Panc1 (cell line): ENCODE measurements around the gene NOS1. TPM values are rescaled to one million over a fixed set of nuclear protein-coding genes. Genes with fewer than 3 reads are reported as not detected.

Source experiments
- ATAC-seq: fragments of 200-7000 bp; cut with Tn5 transposase; 2 replicates; pipeline ENCODE4 v1.9.1; 2020; ENCODE audit warnings: mild to moderate bottlenecking, moderate library complexity
- BruUV-seq: library from RNA; stranded (reverse); fragments of 400-500 nt; replicated peaks from 2 replicates; lab custom pipeline; 2021; lab: Mats Ljungman, UMichigan
- CTCF ChIA-PET: fragments of 300-600 bp; sonication (Branson Sonifier 250); formaldehyde crosslinking; loops from one replicate; lab custom pipeline; 2022; ENCODE audit warnings: antibody characterized with exemption; lab: Charles Lee
- POLR2A ChIA-PET: fragments of 300-600 bp; sonication (Branson Sonifier 250); formaldehyde crosslinking; loops from one replicate; lab custom pipeline; 2022; ENCODE audit warnings: antibody characterized with exemption; lab: Charles Lee
- DNase-seq: peaks from one replicate; pipeline ENCODE4 v3.0.0-alpha.2; 2010; ENCODE audit warnings: low read depth, low spot score
- H3K27ac ChIP-seq: 2 replicates; pipeline ENCODE4 v1.5.1; 2011; ENCODE audit warnings: mild to moderate bottlenecking, low read length, inconsistent platforms
- H3K27me3 ChIP-seq: fragments of 200-500 bp; sonication (Bioruptor generic); 2 replicates; pipeline ENCODE4 v1.6.0; 2014; ENCODE audit warnings: low read length, inconsistent platforms; ENCODE audit not compliant: control insufficient read depth, insufficient read depth
- H3K36me3 ChIP-seq: fragments of 200-500 bp; sonication (Bioruptor generic); 2 replicates; pipeline ENCODE4 v1.5.1; 2014; ENCODE audit warnings: inconsistent platforms, mild to moderate bottlenecking, low read length, moderate library complexity; ENCODE audit not compliant: control insufficient read depth, insufficient read depth
- H3K4me1 ChIP-seq: 2 replicates; pipeline ENCODE4 v1.5.1; 2011; ENCODE audit warnings: inconsistent platforms, mild to moderate bottlenecking, low read length, moderate library complexity; ENCODE audit not compliant: control insufficient read depth, insufficient read depth
- H3K4me3 ChIP-seq, 2 experiments: 2 replicates each; pipeline ENCODE4 v1.5.1; 2011 to 2012; ENCODE audit warnings: low read depth in 2 of 2, low read length in 2 of 2, mild to moderate bottlenecking in 2 of 2, inconsistent platforms in 1 of 2, moderate library complexity in 1 of 2
- H3K9me3 ChIP-seq: fragments of 200-500 bp; sonication (Bioruptor generic); 2 replicates; pipeline ENCODE4 v1.5.1; 2014; ENCODE audit warnings: low read depth, mild to moderate bottlenecking, inconsistent platforms, low read length, moderate library complexity; ENCODE audit not compliant: control insufficient read depth, insufficient read depth
- CTCF ChIP-seq: fragments of 450-650 bp; IDR thresholded peaks from 2 replicates; pipeline ENCODE4 v1.5.1; 2017; ENCODE audit warnings: mild to moderate bottlenecking
- POLR2AphosphoS5 ChIP-seq: IDR thresholded peaks from 2 replicates; pipeline ENCODE4 v1.6.1; 2012; ENCODE audit warnings: mild to moderate bottlenecking, low read depth, low read length, moderate library complexity
- REST ChIP-seq, 2 experiments: IDR thresholded peaks; 2 replicates each; pipeline ENCODE4 v1.6.1; 2011 to 2012; ENCODE audit warnings: low read depth in 2 of 2, control low read depth in 1 of 2, low read length in 1 of 2, mild to moderate bottlenecking in 1 of 2, moderate library complexity in 1 of 2; ENCODE audit not compliant: insufficient read depth in 1 of 2
- SIN3A ChIP-seq: IDR thresholded peaks from 2 replicates; pipeline ENCODE4 v1.6.1; 2012; ENCODE audit warnings: low read depth, mild to moderate bottlenecking, low read length, moderate library complexity, borderline replicate concordance; ENCODE audit not compliant: insufficient read depth
- TCF7L2 ChIP-seq: IDR thresholded peaks from 2 replicates; pipeline ENCODE4 v1.6.1; 2011; ENCODE audit warnings: mild to moderate bottlenecking, low read depth, low read length, inconsistent platforms
- in situ Hi-C: cut with HindIII; loops from 2 replicates; pipeline ENCODE4 v1.10.0; 2016; ENCODE audit warnings: low sequenced_read_pairs, low pct_unique_long_range_greater_than_20kb
- intact Hi-C: fragments of 100-400 bp; cut with micrococcal nuclease; formaldehyde crosslinking; loops from one replicate; pipeline ENCODE4 v1.10.0; 2022; ENCODE audit not compliant: unreplicated experiment
- total RNA-seq: library from RNA; stranded (reverse); gene quantifications from one replicate; pipeline ENCODE4 v1.2.1, GENCODE V29; 2021; ENCODE audit not compliant: unreplicated experiment

Gene NOS1
- total RNA-seq, 1 experiment from 2014 or later, result 0.03 TPM

DNA sequence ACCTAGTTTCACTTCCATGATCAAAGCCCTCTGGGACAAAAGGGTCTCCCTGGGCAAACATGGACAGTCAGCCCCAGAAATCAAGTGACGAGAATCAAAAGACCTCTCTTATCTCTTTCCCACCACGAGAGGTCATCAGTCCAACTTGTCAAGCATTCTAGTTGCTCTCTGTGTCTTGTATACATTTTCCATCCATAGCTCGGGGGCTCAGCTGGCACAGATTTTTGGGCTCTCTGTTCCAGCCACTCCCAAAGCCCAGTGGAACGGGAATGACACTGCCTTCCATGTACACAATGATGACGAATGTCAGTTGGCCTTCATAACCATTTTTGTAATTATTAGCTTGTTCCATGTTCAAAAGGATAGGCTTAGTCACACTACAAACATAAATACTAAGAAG, 29.7 kb downstream of the NOS1 start:
- in situ Hi-C loops, result no loop called here
- DNase-seq (no peak), ATAC-seq (no peak)
- Histone ChIP-seq H3K9me3 (no peaks in the 10 kb centered on the region), H3K4me3 (no peak overlapping the region), H3K4me1 (no peaks in the 10 kb centered on the region), H3K27ac (no peak overlapping the region), H3K27me3 (peaks cover 7% of the 10 kb centered on the region), H3K36me3 (no peaks in the 10 kb centered on the region)
- BruUV-seq, result no TSS peak
- POLR2A ChIA-PET, result interaction anchor here (0.6 kb wide), 1 partner anchor 45 kb away, joined by 3 read pairs; no protein-coding TSS in a partner anchor
- CTCF ChIA-PET, result no interaction called here
- intact Hi-C loops, result no loop called here
- TF ChIP-seq TCF7L2, result no peak

DNA sequence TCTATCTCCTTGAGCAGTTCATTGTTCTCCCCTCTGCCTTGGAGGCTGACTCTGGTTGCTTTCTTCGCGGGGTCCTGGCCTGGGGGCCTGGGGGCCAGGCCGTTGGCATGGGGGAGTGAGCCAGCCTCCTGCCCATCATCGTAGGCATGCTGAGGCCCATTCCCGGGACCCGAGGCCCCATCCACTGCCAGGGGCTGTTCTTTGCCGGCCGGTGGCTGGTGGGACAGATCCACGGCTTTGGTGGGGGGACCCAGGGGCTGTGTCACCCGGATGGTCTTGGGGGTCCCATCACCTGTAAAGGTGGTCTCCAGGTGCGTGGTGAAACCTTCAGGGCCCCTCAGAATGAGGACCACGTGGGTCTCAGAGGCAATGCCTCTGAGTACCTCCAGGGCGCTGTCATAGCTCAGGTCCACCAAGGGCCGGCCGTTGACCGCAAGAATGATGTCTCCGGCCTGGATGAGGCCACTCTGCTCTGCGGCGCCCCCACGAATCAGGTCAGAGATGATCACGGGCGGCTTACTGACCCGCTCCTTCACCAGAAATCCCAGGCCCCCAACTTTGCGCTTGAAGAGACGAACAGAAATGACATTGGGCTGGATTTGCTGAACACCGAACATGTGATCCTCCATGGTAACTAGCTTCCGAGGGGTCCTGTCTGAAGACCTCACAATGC, 30.8 kb downstream of the NOS1 start:
- H3K27me3 ChIP-seq, result peaks cover 9% of the 10 kb centered on the region
- H3K4me1 ChIP-seq, result no peaks in the 10 kb centered on the region
- H3K27ac ChIP-seq, result no peak overlapping the region
- POLR2A ChIA-PET, result no interaction called here
- CTCF ChIA-PET, result no interaction called here
- ATAC-seq (no peak), DNase-seq (no peak)
- no peak overlapping the region for H3K4me3 ChIP-seq
- H3K36me3 ChIP-seq, result no peaks in the 10 kb centered on the region
- TF ChIP-seq POLR2AphosphoS5 (no peak), TCF7L2 (no peak), CTCF (no peak), SIN3A (no peak), REST (IDR thresholded peaks at IDR 0.05; ENCODE audit: insufficient read depth in 1 of 2, low read depth in 2 of 2, low read length in 1 of 2) (no peak)
- no TSS peak for BruUV-seq
- intact Hi-C loops (no loop called here), in situ Hi-C loops (no loop called here)
- no peaks in the 10 kb centered on the region for H3K9me3 ChIP-seq

- no peaks in the 10 kb centered on the region for H3K36me3 ChIP-seq
- in situ Hi-C loops, result no loop called here
- peaks cover 10% of the 10 kb centered on the region for H3K27me3 ChIP-seq
- TF ChIP-seq SIN3A (no peak), REST (IDR thresholded peaks at IDR 0.05; ENCODE audit: insufficient read depth in 1 of 2, low read depth in 2 of 2, low read length in 1 of 2) (no peak)
- H3K4me3 ChIP-seq, result no peak overlapping the region
- no peaks in the 10 kb centered on the region for H3K4me1 ChIP-seq
- no peak overlapping the region for H3K27ac ChIP-seq
- no peaks in the 10 kb centered on the region for H3K9me3 ChIP-seq
- ATAC-seq, result no peak
- POLR2A ChIA-PET, result no interaction called here
- no peak for DNase-seq
- intact Hi-C loops, result no loop called here
- BruUV-seq, result no TSS peak
- CTCF ChIA-PET, result no interaction called here
These were observed 31.7 kb downstream of the NOS1 start for GRCh38 chr12:117329756-117330155.
